ENCODE data around the gene FSD1.

The FSD1 gene

DNA sequence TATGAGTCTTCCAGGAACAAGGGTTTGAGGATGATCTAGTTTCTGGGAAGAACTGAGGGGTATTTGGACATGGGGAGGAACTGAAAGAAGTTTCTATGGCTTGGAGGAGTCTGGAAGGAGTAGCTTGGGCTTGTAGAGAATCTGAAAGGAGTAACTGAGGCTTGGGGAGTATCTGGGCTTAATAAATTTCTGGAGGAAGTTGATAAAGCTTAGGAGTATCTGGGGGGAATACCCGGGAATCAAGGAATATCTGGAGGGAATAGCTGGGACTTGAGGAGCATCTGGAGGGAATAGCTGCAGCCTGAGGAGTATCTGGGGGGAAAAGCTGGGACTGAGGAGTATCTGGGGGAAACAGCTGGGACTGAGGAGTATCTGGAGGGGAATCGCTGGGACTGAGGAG, 16.0 kb downstream of the FSD1 start:
- DNase-seq: no peak

DNA sequence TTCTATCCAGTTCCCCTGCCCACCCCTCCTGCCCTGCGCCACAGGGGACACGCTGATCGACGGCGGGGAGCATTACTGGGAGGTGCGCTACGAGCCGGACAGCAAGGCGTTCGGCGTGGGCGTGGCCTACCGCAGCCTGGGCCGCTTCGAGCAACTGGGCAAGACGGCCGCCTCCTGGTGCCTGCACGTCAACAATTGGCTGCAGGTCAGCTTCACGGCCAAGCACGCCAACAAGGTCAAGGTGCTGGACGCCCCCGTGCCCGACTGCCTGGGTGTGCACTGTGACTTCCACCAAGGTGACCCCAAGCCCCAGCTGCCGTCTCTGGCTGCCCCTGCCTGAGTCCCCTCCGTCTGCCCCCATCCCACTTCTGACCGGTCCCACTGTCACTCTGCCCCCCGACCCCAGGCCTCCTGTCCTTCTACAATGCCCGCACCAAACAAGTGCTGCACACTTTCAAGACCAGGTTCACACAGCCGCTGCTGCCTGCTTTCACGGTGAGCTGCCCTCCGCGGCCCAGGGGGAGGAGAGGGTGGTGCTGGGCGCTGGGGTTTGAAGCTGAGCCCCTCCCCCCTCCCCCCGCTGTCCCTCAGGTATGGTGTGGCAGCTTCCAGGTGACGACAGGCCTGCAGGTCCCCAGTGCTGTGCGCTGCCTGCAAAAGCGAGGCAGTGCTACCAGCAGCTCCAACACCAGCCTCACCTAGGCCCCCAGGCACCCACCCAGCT, 18.7 kb downstream of the FSD1 start:
- DNase-seq: peak; percentile 22

DNA sequence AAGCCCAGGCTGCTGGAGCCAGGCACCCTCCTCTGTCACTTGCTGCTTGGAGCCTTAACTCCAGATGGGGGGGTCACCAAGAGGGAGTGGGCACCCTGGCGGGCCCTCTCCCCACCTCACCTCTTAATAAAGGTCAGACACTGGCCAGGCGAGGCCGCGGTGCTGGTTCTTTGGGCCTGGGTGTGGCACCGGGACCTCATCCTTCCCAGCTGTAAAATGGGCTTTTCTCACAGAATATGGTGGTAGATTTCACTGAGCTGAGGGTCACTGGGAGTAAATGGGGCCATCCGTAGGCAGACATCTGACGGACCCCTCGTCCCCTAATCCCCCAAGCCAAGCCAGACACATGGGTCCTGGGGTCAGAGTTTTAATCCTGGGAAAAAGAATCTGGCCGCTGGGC, 19.3 kb downstream of the FSD1 start:
- DNase-seq: no peak

DNA sequence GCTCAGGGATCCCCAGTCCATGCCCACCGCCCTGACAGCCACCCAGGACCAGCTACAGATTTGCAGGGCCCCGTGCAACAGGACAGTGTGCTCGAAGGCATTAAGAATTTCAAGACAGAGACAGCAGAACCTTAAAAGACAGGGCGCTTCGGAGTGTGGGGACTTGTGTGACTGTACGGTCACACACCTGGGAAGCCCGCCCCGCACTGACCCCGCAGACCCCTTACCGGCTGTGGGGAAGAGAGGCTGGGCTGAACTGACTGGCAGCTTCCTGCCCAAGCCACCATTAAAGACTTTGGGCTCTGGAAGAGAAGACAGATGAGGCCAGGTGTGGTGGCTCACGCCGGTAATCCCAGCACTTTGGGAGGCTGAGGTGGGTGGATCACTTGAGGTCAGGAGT, 19.8 kb downstream of the FSD1 start:
- no peak for DNase-seq

DNA sequence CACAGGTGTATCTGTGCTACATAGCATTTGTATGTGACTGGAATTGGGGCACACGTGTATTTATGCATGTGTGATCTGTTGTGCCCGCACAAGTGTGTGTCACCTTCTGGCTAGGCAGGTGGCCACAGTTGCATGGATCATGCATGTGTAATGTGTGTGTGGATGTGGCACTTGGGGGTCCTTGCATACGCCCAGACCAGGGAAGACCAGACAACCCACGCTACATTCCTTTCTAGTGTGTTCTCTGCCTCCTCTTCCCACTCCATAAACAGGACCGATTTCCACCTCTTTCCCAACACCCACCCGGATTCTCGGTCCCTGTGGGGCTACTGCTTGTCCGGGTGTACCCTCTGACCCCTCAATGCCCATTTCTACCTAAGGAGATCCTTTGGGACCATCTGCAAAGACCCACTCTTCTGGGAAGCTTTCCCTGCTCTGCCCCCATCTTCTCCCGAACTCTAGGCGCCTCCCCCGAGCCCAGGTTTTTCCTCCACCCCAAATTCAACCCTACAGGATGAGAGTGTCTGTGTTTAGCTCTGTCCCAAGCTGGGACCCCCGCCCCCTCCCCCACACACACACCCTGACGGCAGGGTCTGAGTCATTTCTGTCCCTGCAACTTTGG, 21.9 kb downstream of the FSD1 start:
- DNase-seq: no peak

DNA sequence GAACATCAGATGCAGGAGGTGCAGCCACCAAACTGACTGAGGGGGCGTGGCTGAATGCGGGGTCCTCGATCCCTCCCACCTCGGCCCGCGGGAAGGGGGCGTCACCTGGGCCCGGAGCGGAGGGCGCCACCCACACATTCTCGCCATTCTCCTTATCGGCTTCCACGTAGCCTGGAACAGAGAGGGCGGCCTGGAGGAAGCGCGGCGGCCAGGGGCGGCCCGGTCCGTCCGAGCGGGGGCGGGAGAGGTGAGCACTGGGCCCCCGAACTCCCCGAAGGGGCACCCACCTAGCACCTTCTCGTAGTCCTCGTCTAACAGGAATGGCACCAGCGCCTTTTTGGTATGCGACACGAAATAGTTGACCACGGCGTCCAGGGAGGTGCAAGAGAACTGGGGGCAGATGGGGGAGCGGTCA, 22.4 kb downstream of the FSD1 start:
- DNase-seq: peak; percentile 51

DNA sequence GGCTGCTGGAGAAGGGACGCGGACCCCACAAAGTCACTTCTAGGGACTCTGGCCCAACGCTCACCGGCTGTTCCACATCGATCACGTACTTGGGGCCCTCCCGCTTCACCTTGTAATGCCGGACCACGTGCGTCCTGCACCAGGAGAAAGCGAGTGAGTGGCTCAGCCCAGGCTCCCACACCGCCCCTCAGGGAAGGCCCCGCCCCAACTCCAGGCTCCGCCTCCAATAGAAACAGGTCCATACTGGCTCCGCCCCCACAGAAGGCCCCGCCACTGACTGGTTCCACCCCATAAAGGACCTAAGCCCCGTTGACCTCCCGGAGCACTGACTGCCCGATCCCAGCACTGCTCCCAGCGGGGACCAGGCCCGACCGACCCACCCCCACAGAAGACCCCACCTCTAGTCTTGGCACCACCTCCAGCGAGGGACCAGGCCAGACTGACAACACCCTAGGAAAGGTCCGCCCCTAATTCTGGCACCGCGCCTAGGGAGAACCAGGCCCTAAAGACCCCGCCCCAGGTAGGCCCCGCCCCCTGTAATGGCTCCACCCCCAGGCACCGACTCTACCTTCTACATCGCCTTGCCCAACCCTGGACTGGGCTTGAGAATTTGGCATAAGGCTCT, 23.0 kb downstream of the FSD1 start:
- DNase-seq: peak; percentile 94

DNA sequence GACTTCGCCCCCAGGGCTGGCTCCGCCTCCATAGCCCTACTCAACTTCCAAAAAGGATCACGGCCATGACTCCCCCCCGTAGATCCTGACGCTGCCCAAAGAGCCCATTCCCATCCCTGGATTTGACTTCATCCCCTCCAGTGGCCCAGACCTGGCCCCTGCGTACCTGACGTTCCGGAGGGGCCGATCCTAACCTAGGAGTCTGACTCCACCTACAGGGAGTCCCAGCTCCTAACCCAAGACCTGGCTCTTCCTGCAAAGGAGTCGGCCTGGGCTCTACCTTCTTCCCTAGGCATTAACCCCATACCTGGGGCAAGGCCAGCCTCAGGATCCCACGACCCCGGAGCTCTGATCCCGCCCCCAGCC, 23.5 kb downstream of the FSD1 start:
- no peak for DNase-seq

DNA sequence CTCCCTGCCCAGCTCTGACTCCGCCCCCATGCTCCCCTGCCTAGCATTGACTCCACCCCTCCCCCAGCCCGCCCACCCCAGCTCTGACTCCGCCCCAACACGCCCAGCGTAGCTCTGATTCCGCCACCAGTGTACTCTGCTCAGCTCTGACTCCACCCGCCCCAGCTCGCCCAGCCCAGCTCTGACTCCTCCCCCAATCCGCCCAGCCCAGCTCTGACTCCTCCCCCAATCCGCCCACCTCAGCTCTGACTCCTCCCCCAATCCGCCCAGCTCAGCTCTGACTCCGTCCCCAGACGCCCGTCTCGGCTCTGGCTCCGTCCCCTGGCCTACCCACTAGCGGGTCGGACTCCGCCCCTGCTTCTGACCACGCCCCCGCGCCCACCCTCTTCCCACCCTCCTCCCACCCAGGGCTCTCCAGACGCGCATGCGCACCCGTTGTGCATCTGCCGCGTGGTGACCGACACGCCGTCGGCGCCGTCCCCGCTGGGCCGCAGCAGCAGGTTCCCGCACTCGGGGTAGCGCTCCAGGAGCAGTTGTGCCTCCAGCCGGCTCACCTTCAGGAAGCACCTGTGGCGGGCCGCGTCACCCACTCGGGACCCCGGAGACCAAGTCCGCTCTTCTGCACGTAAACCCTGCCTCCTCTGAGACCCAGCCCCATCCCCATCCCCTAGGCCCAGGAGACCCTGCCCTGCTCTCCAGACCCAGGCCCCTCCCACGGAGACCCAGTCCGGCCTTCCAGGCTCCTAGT, 24.0 kb downstream of the FSD1 start:
- DNase-seq: peak; percentile 99

DNA sequence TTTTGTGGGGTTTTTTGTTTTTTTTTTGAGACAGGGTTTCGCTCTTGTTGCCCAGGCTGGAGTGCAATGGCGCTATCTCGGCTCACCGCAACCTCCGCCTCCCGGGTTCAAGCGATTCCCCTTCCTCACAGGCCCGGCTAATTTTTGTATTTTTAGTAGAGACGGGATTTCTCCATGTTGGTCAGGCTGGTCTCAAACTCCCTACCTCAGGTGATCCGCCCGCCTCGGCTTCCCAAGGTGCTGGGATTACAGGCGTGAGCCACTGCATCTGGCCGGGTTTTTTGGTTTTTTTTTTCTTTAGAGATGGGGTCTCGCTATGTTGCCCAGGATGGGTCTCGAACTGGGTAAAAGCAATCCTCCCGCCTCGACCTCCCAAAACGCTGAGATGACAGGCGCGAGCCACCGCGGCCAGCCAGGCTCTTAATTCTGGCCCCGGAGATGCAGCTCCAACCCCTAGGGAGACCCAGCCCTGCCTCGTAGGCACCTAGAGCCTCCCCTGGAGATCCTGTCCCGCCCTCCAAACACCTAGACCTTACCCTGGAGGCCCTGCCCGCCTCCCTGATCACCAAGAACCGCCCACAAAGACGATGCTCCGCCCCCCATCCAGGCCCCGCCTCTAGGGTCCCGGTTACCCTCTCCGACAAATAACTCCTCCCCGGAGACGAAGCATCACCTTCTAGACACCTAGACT, 24.7 kb downstream of the FSD1 start:
- DNase-seq: peak; percentile 85

DNA sequence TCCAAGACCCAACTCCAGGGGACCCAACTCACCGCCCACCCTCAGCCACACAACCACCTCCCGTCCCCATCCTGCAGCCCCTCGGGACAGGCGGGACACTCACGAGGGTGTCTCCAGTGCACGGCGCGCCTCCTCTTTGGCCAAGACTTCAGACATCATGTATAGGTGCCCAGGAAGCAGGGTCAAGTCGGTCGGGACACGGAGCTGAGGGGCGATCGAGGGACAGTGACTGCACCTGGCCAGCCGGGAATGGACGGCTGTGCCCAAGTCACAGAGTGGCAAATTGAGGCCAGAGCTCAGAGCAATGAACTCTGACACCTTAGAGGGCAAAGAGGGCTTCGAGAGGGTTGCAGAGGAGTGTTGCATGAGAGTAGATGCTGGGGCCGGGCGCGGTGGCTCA, 25.5 kb downstream of the FSD1 start:
- no peak for DNase-seq

DNA sequence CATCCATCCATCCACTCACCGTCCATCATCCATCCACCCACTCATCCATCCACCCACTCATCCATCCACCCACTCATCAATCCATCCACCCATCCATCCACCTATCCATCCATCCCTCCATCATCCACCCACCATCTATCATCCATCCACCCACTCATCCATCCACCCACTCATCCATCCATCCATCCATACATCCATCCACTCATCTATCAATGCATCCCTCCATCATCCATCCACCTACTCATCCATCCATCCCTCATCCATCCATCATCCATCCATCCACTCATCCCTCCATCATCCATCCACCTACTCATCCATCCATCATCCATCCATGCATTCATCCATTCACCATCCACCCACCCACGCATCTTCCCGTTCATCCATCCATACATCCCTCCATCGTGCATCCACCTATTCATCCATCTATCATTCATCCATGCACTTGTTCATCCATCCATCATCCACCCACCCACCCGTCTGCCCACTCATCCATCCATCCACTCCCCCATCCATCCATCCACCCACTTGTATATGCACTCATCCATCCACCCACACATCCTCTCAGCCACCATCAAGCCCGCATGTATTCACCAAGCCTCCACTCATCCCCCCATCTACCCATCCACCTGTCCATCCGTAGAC, 30.7 kb downstream of the FSD1 start:
- DNase-seq: no peak

DNA sequence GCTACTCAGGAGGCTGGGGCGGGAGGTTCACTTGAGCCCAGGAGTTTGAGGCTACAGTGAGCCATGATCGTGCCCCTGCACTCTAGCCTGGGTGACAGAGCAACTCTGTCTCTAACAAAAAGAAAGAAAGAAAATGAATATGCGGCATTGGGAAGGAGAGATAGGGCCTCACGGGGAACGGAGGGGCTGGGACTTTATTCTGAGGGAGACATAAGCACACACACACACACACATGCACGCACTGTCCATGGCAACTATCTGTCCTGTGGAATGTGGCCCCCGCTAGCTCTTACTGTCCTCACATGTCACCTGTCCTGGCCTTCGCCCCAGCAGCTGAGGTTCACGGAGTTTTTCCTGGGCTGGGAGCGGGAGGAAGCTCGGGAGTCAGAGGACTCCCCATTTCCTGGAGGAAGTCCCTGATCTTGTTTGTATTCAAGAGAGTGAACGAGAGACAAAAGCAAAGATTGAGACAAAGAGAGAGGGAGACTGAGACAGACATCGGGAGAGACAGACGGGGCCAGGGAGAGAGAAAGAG, 33.6 kb downstream of the FSD1 start:
- DNase-seq: no peak

DNA sequence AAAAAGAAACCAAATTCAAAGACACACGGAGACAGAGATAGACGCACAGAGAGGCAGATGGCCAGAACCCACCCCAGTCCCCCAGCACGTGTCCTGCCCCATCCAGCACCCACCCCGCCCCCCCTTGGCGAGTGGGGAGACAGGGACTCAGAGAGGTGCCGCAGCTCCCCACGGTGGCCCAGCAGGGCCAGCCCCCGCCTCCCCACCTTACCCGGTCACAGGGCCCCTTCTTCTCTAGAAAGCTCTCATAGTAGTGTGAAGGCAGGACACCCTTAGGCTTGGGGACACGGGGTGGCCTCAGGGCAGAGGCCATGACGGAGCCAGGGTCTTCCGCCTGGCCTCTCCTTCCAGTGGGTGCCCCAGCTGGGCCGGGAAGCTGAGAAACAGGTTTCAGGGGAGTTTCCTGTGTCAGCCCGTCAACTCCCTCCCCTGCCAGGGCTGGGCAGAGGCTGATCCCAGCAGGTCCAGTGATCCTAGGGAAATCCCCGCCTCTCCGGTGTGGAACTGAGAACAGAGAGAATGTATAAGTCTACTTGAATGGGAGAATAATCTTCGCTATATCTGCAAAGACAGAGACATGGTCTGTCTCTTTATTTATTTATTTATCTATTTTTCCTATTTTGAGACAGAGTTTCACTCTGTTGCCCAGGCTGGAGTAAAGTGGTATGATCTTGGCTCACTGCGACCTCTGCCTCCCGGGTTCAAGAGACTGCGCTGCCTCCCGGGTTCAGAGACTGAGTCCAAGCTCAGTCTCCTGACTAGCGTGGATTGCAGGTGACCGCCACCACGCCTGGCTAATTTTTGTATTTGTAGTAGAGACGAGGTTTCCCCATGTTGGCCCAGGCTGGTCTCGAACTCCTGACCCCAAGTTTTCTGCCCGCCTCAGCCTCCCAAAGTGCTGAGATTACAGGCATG, 34.3 kb downstream of the FSD1 start, which contains the start of gene STAP2:
Gene STAP2 (minus strand): TSS at position 387 of the 915 bp plus-strand sequence. CDS start 74 bp downstream, at position 313.
- peak; percentile 40 for DNase-seq

DNA sequence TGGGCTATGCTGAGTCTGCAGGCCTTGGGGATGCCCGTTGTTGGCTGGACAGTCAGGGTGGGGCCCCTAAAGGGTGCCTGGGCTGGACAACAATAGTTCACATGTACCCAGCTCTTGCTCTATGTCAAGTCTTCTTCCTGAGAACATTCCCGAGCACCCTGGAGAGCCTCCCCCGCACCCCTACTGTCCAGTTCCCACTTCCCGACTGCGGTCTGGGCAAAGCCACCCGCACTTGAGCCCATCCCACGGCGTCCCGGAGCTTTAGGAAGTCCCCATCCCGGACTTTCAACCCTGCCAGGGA, 37.9 kb downstream of the FSD1 start:
- no peak for DNase-seq

DNA sequence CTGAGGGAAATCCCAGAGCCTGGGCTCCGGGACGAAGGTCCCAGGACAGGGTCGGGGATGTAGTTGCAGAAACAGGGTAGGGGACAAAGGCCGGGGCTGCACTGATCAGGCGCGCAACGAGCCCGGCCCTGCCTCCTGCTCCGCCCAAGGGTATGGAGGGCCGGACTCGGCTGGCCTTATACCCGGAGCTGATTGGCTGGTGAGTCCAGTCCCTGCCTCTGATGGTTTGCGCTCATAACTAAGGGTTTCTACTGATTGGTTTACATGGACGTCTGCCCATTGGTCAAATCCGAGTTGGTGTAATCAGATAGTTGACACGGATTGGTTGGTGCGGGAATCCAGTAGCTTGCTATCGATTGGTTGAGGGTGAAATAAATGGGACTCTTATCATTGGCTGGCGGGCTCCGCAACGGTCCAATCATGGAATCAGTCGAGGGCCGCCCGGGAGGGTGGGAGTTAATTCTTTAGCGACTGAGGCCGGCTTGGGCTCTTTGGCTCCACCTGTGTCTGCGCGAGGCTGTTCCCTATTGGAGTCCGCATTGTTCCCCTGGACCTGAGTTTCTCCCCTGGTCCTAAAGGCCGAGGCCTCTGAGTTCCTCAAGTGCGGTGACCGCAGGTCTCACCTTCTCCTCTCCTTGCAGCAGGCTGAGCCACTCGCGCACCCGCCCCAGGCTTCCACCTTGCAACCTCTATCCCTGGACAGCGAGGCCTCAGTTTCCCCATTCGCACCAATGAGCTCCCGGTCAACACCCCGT, 38.4 kb downstream of the FSD1 start:
- peak; percentile 92 for DNase-seq

DNA sequence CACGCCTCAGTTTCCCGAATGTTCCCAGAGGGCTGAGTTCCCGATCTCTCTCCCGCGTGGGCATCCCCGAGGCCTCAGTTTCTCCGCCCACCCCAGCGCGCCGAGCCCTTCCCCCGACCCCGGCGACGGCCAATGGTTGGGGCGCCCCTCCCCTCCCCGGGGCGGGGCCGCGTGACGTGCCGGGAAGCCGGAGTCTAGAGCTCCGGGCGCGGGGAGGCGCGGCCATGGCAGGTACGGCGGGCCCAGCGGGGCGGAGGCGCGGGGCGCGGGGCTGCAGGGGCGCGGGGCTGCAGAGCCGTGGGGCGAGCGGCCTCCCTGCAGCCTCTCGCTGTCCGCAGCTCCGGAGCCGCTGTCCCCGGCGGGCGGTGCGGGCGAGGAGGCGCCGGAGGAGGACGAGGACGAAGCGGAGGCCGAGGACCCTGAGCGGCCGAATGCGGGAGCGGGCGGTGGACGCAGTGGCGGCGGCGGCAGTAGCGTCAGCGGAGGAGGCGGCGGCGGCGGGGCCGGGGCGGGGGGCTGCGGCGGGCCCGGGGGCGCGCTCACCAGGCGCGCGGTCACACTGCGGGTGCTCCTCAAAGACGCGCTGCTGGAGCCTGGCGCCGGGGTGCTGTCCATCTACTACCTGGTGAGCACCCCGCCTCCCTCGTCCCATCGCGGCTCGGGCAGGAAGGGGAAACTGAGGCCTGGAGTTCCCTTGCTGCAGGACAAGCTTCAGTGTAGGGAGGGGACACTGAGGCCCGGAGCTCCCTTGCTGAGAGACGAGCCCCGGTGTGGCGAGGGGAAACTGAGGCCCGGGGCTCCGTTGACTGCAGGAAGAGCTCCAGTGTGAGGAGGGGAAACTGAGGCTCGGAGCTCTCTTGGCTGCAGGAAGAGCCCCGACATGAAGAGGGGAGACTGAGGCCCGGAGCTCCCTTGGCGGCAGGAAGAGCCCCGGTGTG, 39.2 kb downstream of the FSD1 start, which contains the start of gene MPND:
Gene MPND (plus strand): TSS at position 193 of the 938 bp plus-strand sequence. CDS start 32 bp downstream, at position 225.
- peak; percentile 96 for DNase-seq

DNA sequence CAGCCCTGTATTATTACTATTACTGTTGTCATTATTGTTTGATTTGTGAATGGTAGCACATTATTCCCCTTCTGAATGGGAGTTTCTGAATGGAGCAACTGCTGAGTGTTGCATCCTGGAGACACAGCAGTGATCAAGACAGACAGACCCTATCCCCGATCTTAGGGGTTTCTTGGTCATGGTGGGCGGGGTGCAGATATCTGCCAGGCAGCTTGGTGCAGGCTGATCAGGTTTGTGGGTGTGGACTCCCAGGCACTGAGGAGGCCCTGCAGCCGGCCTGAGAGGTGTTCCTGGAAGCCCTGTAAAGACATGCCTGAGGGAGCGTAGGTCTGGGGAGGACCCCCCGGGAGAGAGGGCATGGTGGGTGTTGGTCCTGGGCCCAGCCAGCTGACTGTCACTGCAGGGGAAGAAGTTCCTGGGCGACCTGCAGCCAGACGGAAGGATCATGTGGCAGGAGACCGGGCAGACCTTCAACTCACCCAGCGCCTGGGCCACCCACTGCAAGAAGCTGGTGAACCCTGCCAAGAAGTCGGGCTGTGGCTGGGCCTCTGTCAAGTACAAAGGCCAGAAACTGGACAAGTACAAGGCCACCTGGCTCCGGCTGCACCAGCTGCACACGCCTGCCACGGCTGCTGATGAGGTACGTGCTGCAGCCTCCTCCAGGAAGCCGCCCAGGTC, 41.1 kb downstream of the FSD1 start:
- DNase-seq: no peak

DNA sequence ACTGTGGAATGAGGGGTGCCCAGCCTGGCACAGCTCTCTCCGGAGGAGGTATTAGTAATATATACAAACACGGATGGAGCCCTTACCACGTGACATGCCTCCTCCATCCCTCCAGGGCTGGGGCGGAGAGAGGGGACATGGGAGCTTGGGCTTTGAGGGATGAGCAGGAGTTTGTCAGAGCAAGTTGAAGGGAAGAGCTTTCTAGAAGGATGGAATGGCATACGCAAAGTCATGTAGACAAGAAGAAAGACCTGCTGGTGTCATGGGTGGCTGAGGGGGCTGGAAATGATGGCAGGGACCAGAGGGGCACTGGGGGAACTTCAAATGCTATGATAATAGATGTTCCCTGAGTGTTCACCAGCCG, 41.6 kb downstream of the FSD1 start:
- DNase-seq: no peak
